PC-3 (cell line): Measurements from ENCODE around the gene RGL2. TPM values are rescaled to one million over a fixed set of nuclear protein-coding genes. Genes with fewer than 3 reads are reported as not detected.
"Not testable (repeated sequence)": the region's sequence is repeated elsewhere in the genome, so short reads cannot be mapped to it uniquely, and the experiment has no call there.

ENCODE experiments used
- ATAC-seq: fragments of 200-7000 bp; cut with Tn5 transposase; 2 replicates; pipeline ENCODE4 v1.9.1; 2020; ENCODE audit warnings: mild to moderate bottlenecking, moderate library complexity
- BruUV-seq: library from RNA; stranded (reverse); fragments of 400-500 nt; replicated peaks from 2 replicates; lab custom pipeline; 2021; lab: Mats Ljungman, UMichigan
- CTCF ChIA-PET: fragments of 300-600 bp; sonication (Branson Sonifier 250); formaldehyde crosslinking; loops from one replicate; lab custom pipeline; 2022; ENCODE audit warnings: antibody characterized with exemption; lab: Charles Lee
- POLR2A ChIA-PET: fragments of 300-600 bp; sonication (Branson Sonifier 250); formaldehyde crosslinking; loops from one replicate; lab custom pipeline; 2022; ENCODE audit warnings: antibody characterized with exemption; ENCODE audit not compliant: unreplicated experiment; lab: Charles Lee
- DNase-seq: peaks from one replicate; pipeline ENCODE4 v3.0.0-alpha.2; 2015
- H2AFZ ChIP-seq: fragments of 300-600 bp; sonication (generic); 2 replicates; pipeline ENCODE4 v1.6.0; 2016; ENCODE audit warnings: antibody characterized with exemption, low read length
- H3F3A ChIP-seq: fragments of 300-600 bp; sonication (generic); one replicate; pipeline ENCODE4 v1.6.0; 2017; ENCODE audit warnings: antibody characterized with exemption, low read length, control low read depth, mild to moderate bottlenecking; ENCODE audit not compliant: unreplicated experiment
- H3K27ac ChIP-seq: fragments of 300-600 bp; sonication (generic); 2 replicates; pipeline ENCODE4 v1.5.1; 2016; ENCODE audit warnings: mild to moderate bottlenecking, low read length
- H3K27me3 ChIP-seq: fragments of 300-600 bp; sonication (generic); 2 replicates; pipeline ENCODE4 v1.6.1; 2016; ENCODE audit warnings: low read length, mixed read lengths
- H3K36me3 ChIP-seq: fragments of 300-600 bp; sonication (generic); 2 replicates; pipeline ENCODE4 v1.6.1; 2016; ENCODE audit warnings: low read depth, mixed run types, low read length, mixed read lengths
- H3K4me1 ChIP-seq: fragments of 300-600 bp; sonication (generic); 2 replicates; pipeline ENCODE4 v1.5.1; 2016; ENCODE audit warnings: low read length; ENCODE audit not compliant: insufficient read depth
- H3K4me2 ChIP-seq: fragments of 300-600 bp; sonication (generic); 2 replicates; pipeline ENCODE4 v1.6.0; 2016; ENCODE audit warnings: low read length
- H3K4me3 ChIP-seq: fragments of 300-600 bp; sonication (generic); 2 replicates; pipeline ENCODE4 v1.5.1; 2016; ENCODE audit warnings: mild to moderate bottlenecking, low read length, mixed read lengths
- H3K79me2 ChIP-seq: fragments of 300-600 bp; sonication (generic); 2 replicates; pipeline ENCODE4 v1.6.1; 2017; ENCODE audit warnings: low read length, mixed read lengths
- H3K9ac ChIP-seq: fragments of 300-600 bp; sonication (generic); 2 replicates; pipeline ENCODE4 v1.6.0; 2016; ENCODE audit warnings: mild to moderate bottlenecking, low read length
- H3K9me2 ChIP-seq: fragments of 300-600 bp; sonication (generic); replicated peaks from 2 replicates; pipeline ENCODE4 v1.6.1; 2016; ENCODE audit warnings: mixed run types, low read length, mixed read lengths
- H3K9me3 ChIP-seq: fragments of 300-600 bp; sonication (generic); 2 replicates; pipeline ENCODE4 v1.6.1; 2016; ENCODE audit warnings: low read length, mixed read lengths
- H4K20me1 ChIP-seq: fragments of 300-600 bp; sonication (generic); 2 replicates; pipeline ENCODE4 v1.6.1; 2016; ENCODE audit warnings: low read length, mixed read lengths
- CTCF ChIP-seq: fragments of 300-600 bp; sonication (generic); conservative IDR thresholded peaks from 2 replicates; pipeline ENCODE4 v1.5.1; 2017; ENCODE audit warnings: antibody characterized with exemption, low read depth, mild to moderate bottlenecking, low read length
- EZH2 ChIP-seq: fragments of 300-600 bp; sonication (generic); IDR thresholded peaks from one replicate; pipeline ENCODE4 v1.6.1; 2017; ENCODE audit warnings: antibody characterized with exemption, mild to moderate bottlenecking, low read length; ENCODE audit not compliant: unreplicated experiment
- EZH2phosphoT487 ChIP-seq: fragments of 300-600 bp; sonication (generic); IDR thresholded peaks from 2 replicates; pipeline ENCODE4 v1.6.1; 2018; ENCODE audit warnings: mild to moderate bottlenecking, antibody characterized with exemption, low read length, borderline replicate concordance
- intact Hi-C: fragments of 100-400 bp; cut with micrococcal nuclease; formaldehyde crosslinking; loops from 2 replicates; pipeline ENCODE4 v1.9.0; 2023
- total RNA-seq: library from RNA; depleted of rRNA; stranded (reverse); fragments of >200 nt; gene quantifications from 2 replicates; pipeline ENCODE4 v1.2.3, GENCODE V29; 2014

Gene RGL2
- total RNA-seq, 1 experiment from 2014 or later, result 34.9 TPM

- no peak for TF ChIP-seq EZH2
- TF ChIP-seq CTCF, result no peak
- no peak for TF ChIP-seq EZH2phosphoT487
- no peak overlapping the region for H3K4me3 ChIP-seq
- H3K4me1 ChIP-seq, result peaks cover 24% of the 10 kb centered on the region
- no peak overlapping the region for H3K9ac ChIP-seq
- peaks cover 13% of the 10 kb centered on the region for H3F3A ChIP-seq
- H3K4me2 ChIP-seq, result no peak overlapping the region
- H3K9me3 ChIP-seq, result no peaks in the 10 kb centered on the region
- BruUV-seq, result no TSS peak
- H4K20me1 ChIP-seq, result no peaks in the 10 kb centered on the region
- no peaks in the 10 kb centered on the region for H3K27me3 ChIP-seq
- no peaks in the 10 kb centered on the region for H3K79me2 ChIP-seq
- H3K9me2 ChIP-seq, result no peaks in the 10 kb centered on the region
- no peak overlapping the region for H3K27ac ChIP-seq
- ATAC-seq (no peak), DNase-seq (no peak)
- intact Hi-C loops, result no loop called here
- CTCF ChIA-PET, result no interaction called here
- H3K36me3 ChIP-seq, result peaks cover 24% of the 10 kb centered on the region; the same call in 1 of the 2 replicates
- POLR2A ChIA-PET, result no interaction called here
- H2AFZ ChIP-seq, result no peak overlapping the region
Measured at GRCh38 chr6:33264015-33264414, 34.7 kb downstream of the RGL2 start.

- BruUV-seq, ATAC-seq: not testable (repeated sequence)
Measured at GRCh38 chr6:33262490-33262889, 36.3 kb downstream of the RGL2 start.

GRCh38 chr6:33259032-33259431 lies 39.7 kb downstream of the RGL2 start:
- POLR2A ChIA-PET, result interaction anchor here (1.1 kb wide), 1 partner anchor 13 kb away, joined by 3 read pairs; the partner anchor contains the start of genes RPS18 and VPS52
- intact Hi-C loops, result no loop called here
- Histone ChIP-seq H3K4me1 (peaks cover 31% of the 10 kb centered on the region), H3K9me3 (no peaks in the 10 kb centered on the region), H3F3A (peaks cover 18% of the 10 kb centered on the region), H2AFZ (peak overlapping the region; percentile 49; the same call in 1 of the 2 replicates), H3K79me2 (0 out of 2 replicates have a peak, but pooled peaks cover 2% of the 10 kb centered on the region), H4K20me1 (no peaks in the 10 kb centered on the region), H3K36me3 (peaks cover 12% of the 10 kb centered on the region), H3K27me3 (no peaks in the 10 kb centered on the region), H3K9ac (no peak overlapping the region), H3K27ac (peak overlapping the region; percentile 65), H3K4me3 (0 out of 2 replicates have a peak overlapping the region, but pooled peaks have one; percentile 21), H3K4me2 (peak overlapping the region; percentile 66), H3K9me2 (no peaks in the 10 kb centered on the region)
- BruUV-seq, result no TSS peak
- ATAC-seq (peak; percentile 59), DNase-seq (peak; percentile 87)
- CTCF ChIA-PET, result no interaction called here
- no peak for TF ChIP-seq EZH2
- TF ChIP-seq EZH2phosphoT487, result no peak

More at GRCh38 chr6:33262490-33262889, 36.3 kb downstream of the RGL2 start:
- H3K79me2 ChIP-seq, H3K4me3 ChIP-seq, POLR2A ChIA-PET, H3K27me3 ChIP-seq, H3K9me2 ChIP-seq, H2AFZ ChIP-seq, H3K4me2 ChIP-seq, CTCF ChIA-PET, H4K20me1 ChIP-seq, H3K9ac ChIP-seq, H3K9me3 ChIP-seq, intact Hi-C loops, DNase-seq, H3K27ac ChIP-seq: not testable (repeated sequence)
- peaks cover 23% of the 10 kb centered on the region for H3K36me3 ChIP-seq
- H3K4me1 ChIP-seq, result peaks cover 31% of the 10 kb centered on the region
- peaks cover 18% of the 10 kb centered on the region for H3F3A ChIP-seq
